Measurements from ENCODE around the gene TAGAP.

The TAGAP gene

GRCh38 chr6:159061805-159062563, 17.2 kb upstream of the TAGAP start:
- TF ChIP-seq CTCF (IDR thresholded peaks at IDR 0.05): no peak

- no peak for TF ChIP-seq CTCF (IDR thresholded peaks at IDR 0.05)
Measured at GRCh38 chr6:159061146-159061545, 16.4 kb upstream of the TAGAP start.

- TF ChIP-seq CTCF (IDR thresholded peaks at IDR 0.05): no peak
Measured at GRCh38 chr6:159059885-159060506, 15.2 kb upstream of the TAGAP start.

- TF ChIP-seq CTCF (IDR thresholded peaks at IDR 0.05): no peak
Measured at GRCh38 chr6:159059141-159059540, 14.3 kb upstream of the TAGAP start.

GRCh38 chr6:159056899-159057298, 12.1 kb upstream of the TAGAP start:
- TF ChIP-seq CTCF (IDR thresholded peaks at IDR 0.05): no peak

GRCh38 chr6:159056432-159056831, 11.6 kb upstream of the TAGAP start:
- TF ChIP-seq CTCF (IDR thresholded peaks at IDR 0.05): no peak

DNA sequence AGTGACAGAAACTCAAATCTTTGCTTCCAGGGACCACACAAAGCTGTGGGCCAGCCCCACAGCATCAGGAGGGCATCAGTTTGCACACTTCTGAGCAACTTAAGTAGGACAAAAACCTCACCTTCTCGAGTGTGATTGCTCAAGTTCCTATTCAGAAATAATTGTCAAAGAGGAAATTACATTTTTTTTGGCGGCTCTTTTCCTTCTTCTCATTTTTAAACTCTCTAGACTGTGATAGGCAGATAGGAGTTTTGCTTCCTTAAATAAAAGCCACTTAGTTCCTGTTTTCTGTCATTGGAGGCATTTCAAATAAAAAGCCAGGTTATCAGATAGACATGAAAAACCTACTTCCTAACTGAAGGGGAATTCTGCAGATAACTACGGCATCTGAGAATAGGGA, 11.2 kb upstream of the TAGAP start:
- no peak for TF ChIP-seq CTCF (IDR thresholded peaks at IDR 0.05)

All from LNCAP (cell line).